Astrocyte (in vitro differentiated cells and primary cell): ENCODE measurements around the gene SLC45A3.

Source experiments
- CTCF ChIP-seq: IDR thresholded peaks from 2 replicates; pipeline ENCODE4 v1.5.1; 2011; ENCODE audit warnings: low read depth, mild to moderate bottlenecking, inconsistent platforms, low read length, moderate library complexity; ENCODE audit not compliant: insufficient read depth
- EZH2 ChIP-seq: IDR thresholded peaks from 2 replicates; pipeline ENCODE4 v1.6.1; 2012; ENCODE audit warnings: mild to moderate bottlenecking, low read length, inconsistent platforms; ENCODE audit not compliant: insufficient read depth

- TF ChIP-seq CTCF (no peak), EZH2 (no peak)
Observed at GRCh38 chr1:205689479-205689878, 9.2 kb upstream of the SLC45A3 start.
